SK-N-SH treated with all-trans-retinoic acid at 6 μM for 48 hours (cell line): ENCODE measurements around the gene HP1BP3.

Experiments used
- ATAC-seq: fragments of 200-7000 bp; cut with Tn5 transposase; 3 replicates; pipeline ENCODE4 v1.9.1; 2020; ENCODE audit warnings: mild to moderate bottlenecking, moderate library complexity
- ARNTL ChIP-seq: fragments of 450-650 bp; formaldehyde crosslinking; IDR thresholded peaks from 2 replicates; pipeline ENCODE4 v1.5.0; 2020; ENCODE audit warnings: low read depth, mild to moderate bottlenecking, moderate library complexity, borderline replicate concordance
- CREB5 ChIP-seq: fragments of 250-450 bp; sonication (Bioruptor Pico); IDR thresholded peaks from 2 replicates; pipeline ENCODE4 v1.5.1; 2020; ENCODE audit warnings: low read depth, mild to moderate bottlenecking, moderate library complexity
- CSDC2 ChIP-seq: fragments of 250-450 bp; sonication (Bioruptor Pico); IDR thresholded peaks from 2 replicates; pipeline ENCODE4 v1.5.0; 2020; ENCODE audit warnings: mild to moderate bottlenecking, moderate library complexity
- CSRNP3 ChIP-seq: fragments of 250-450 bp; sonication (Bioruptor Pico); IDR thresholded peaks from 2 replicates; pipeline ENCODE4 v1.5.1; 2021; ENCODE audit warnings: mild to moderate bottlenecking, moderate library complexity
- ESRRG ChIP-seq: fragments of 250-450 bp; sonication (Bioruptor Pico); IDR thresholded peaks from 2 replicates; pipeline ENCODE4 v1.6.1; 2021; ENCODE audit warnings: mild to moderate bottlenecking
- ISL1 ChIP-seq: fragments of 250-450 bp; sonication (Bioruptor Pico); IDR thresholded peaks from 2 replicates; pipeline ENCODE4 v2.1.2; 2022; ENCODE audit warnings: mild to moderate bottlenecking, moderate library complexity
- OSR1 ChIP-seq: fragments of 250-450 bp; sonication (Bioruptor Pico); IDR thresholded peaks from 2 replicates; pipeline ENCODE4 v1.8.0; 2022; ENCODE audit warnings: moderate library complexity, mild to moderate bottlenecking, inconsistent platforms
- PATZ1 ChIP-seq: fragments of 250-450 bp; sonication (Bioruptor Pico); IDR thresholded peaks from 2 replicates; pipeline ENCODE4 v1.8.0; 2020; ENCODE audit warnings: mild to moderate bottlenecking, moderate library complexity, borderline replicate concordance
- POU6F1 ChIP-seq: fragments of 250-450 bp; sonication (Bioruptor Pico); IDR thresholded peaks from 2 replicates; pipeline ENCODE4 v1.8.0; 2021; ENCODE audit warnings: low read depth, mild to moderate bottlenecking, moderate library complexity, borderline replicate concordance
- PPARA ChIP-seq: fragments of 250-450 bp; sonication (Bioruptor Pico); IDR thresholded peaks from 2 replicates; pipeline ENCODE4 v1.5.0; 2020; ENCODE audit warnings: mild to moderate bottlenecking, borderline replicate concordance
- RARB ChIP-seq: fragments of 250-450 bp; sonication (Bioruptor Pico); IDR thresholded peaks from 2 replicates; pipeline ENCODE4 v1.8.0; 2021; ENCODE audit warnings: mild to moderate bottlenecking, moderate library complexity
- SNAI2 ChIP-seq: fragments of 250-450 bp; sonication (Bioruptor Pico); IDR thresholded peaks from 2 replicates; pipeline ENCODE4 v1.5.0; 2020; ENCODE audit warnings: mild to moderate bottlenecking, moderate library complexity
- TCF4 ChIP-seq: fragments of 250-450 bp; sonication (Bioruptor Pico); IDR thresholded peaks from 2 replicates; pipeline ENCODE4 v1.8.0; 2021; ENCODE audit warnings: mild to moderate bottlenecking, moderate library complexity, borderline replicate concordance
- TOX ChIP-seq: fragments of 250-450 bp; sonication (Bioruptor Pico); IDR thresholded peaks from 2 replicates; pipeline ENCODE4 v1.8.0; 2021; ENCODE audit warnings: mild to moderate bottlenecking, moderate library complexity, borderline replicate concordance
- TSHZ2 ChIP-seq: fragments of 250-450 bp; sonication (Bioruptor Pico); IDR thresholded peaks from 2 replicates; pipeline ENCODE4 v1.5.0; 2020; ENCODE audit warnings: mild to moderate bottlenecking, moderate library complexity
- ZC3H10 ChIP-seq: fragments of 250-450 bp; sonication (Bioruptor Pico); IDR thresholded peaks from 2 replicates; pipeline ENCODE4 v1.5.1; 2021; ENCODE audit warnings: mild to moderate bottlenecking, moderate library complexity
- ZFP3 ChIP-seq: fragments of 250-450 bp; sonication (Bioruptor Pico); IDR thresholded peaks from 2 replicates; pipeline ENCODE4 v1.5.0; 2020; ENCODE audit warnings: mild to moderate bottlenecking, moderate library complexity
- ZFP30 ChIP-seq: fragments of 450-650 bp; formaldehyde crosslinking; IDR thresholded peaks from 2 replicates; pipeline ENCODE4 v1.5.0; 2022; ENCODE audit warnings: mild to moderate bottlenecking, moderate library complexity
- ZNF565 ChIP-seq: fragments of 450-650 bp; formaldehyde crosslinking; conservative IDR thresholded peaks from 2 replicates; pipeline ENCODE4 v1.5.0; 2020; ENCODE audit warnings: low read depth, mild to moderate bottlenecking, moderate library complexity
- ZNF70 ChIP-seq: fragments of 450-650 bp; formaldehyde crosslinking; IDR thresholded peaks from 2 replicates; pipeline ENCODE4 v1.5.0; 2020; ENCODE audit warnings: mild to moderate bottlenecking, moderate library complexity
- ZNF8 ChIP-seq: fragments of 450-650 bp; formaldehyde crosslinking; IDR thresholded peaks from 2 replicates; pipeline ENCODE4 v1.5.0; 2020; ENCODE audit warnings: mild to moderate bottlenecking, moderate library complexity

Gene HP1BP3

GRCh38 chr1:20793236-20793635 lies 6.1 kb upstream of the HP1BP3 start:
- ATAC-seq: no peak
- TF ChIP-seq CSRNP3 (CRISPR knock-in tag): no peak
- no peak for TF ChIP-seq ZNF70
- TF ChIP-seq ESRRG (CRISPR knock-in tag): no peak
- TF ChIP-seq PATZ1 (CRISPR knock-in tag): no peak
- no peak for TF ChIP-seq ISL1 (CRISPR knock-in tag)
- no peak for TF ChIP-seq CSDC2
- no peak for TF ChIP-seq ARNTL
- TF ChIP-seq TOX (CRISPR knock-in tag): no peak

GRCh38 chr1:20792196-20792595 lies 5.1 kb upstream of the HP1BP3 start:
- TF ChIP-seq CREB5 (CRISPR knock-in tag) (no peak), TCF4 (CRISPR knock-in tag) (no peak), TSHZ2 (CRISPR knock-in tag) (no peak), ZNF8 (CRISPR knock-in tag) (no peak), CSRNP3 (CRISPR knock-in tag) (no peak), OSR1 (CRISPR knock-in tag) (no peak), ZFP3 (CRISPR knock-in tag) (no peak), ZNF70 (no peak), ZNF565 (CRISPR knock-in tag) (no peak), TOX (CRISPR knock-in tag) (no peak), ESRRG (CRISPR knock-in tag) (no peak), ZFP30 (CRISPR knock-in tag) (no peak), SNAI2 (CRISPR knock-in tag) (no peak), PATZ1 (CRISPR knock-in tag) (no peak), RARB (no peak), ZC3H10 (no peak), POU6F1 (no peak), ARNTL (no peak), PPARA (CRISPR knock-in tag) (no peak), ISL1 (CRISPR knock-in tag) (no peak)
- peak; percentile 14; the same call in 2 of the 3 replicates for ATAC-seq
